ENCODE results near the gene ADCY6.

The ADCY6 gene

GRCh38 chr12:48815126-48816110, 26.5 kb upstream of the ADCY6 start:
- DNase-seq: peak; percentile 74

GRCh38 chr12:48814262-48815125, 25.6 kb upstream of the ADCY6 start:
- DNase-seq: peak; percentile 34

GRCh38 chr12:48813465-48814261, 24.8 kb upstream of the ADCY6 start:
- DNase-seq: no peak

- DNase-seq: no peak
Observed at GRCh38 chr12:48812389-48812788, 23.5 kb upstream of the ADCY6 start.

GRCh38 chr12:48811437-48812090, 22.7 kb upstream of the ADCY6 start:
- no peak for DNase-seq

- DNase-seq: no peak
Observed at GRCh38 chr12:48810903-48811431, 22.1 kb upstream of the ADCY6 start.

- no peak for DNase-seq
Observed at GRCh38 chr12:48807981-48808380, 19.1 kb upstream of the ADCY6 start.

- DNase-seq: no peak
Observed at GRCh38 chr12:48803675-48804074, 14.8 kb upstream of the ADCY6 start.

GRCh38 chr12:48800971-48801370, 12.1 kb upstream of the ADCY6 start:
- no peak for DNase-seq

- DNase-seq: no peak
Observed at GRCh38 chr12:48800457-48800856, 11.6 kb upstream of the ADCY6 start.

GRCh38 chr12:48796976-48797375, 8.1 kb upstream of the ADCY6 start:
- DNase-seq: no peak

GRCh38 chr12:48795550-48796455, 6.9 kb upstream of the ADCY6 start:
- DNase-seq: peak; percentile 44

GRCh38 chr12:48794870-48795269, 6.0 kb upstream of the ADCY6 start:
- DNase-seq: no peak

GRCh38 chr12:48793696-48794095, 4.8 kb upstream of the ADCY6 start:
- no peak for DNase-seq

GRCh38 chr12:48789858-48790326, 1.0 kb upstream of the ADCY6 start:
- no peak for DNase-seq

- DNase-seq: no peak
Observed at GRCh38 chr12:48788524-48788853, 400 bp downstream of the ADCY6 start.

- no peak for DNase-seq
Observed at GRCh38 chr12:48787791-48788523, 932 bp downstream of the ADCY6 start.

- no peak for DNase-seq
Observed at GRCh38 chr12:48786591-48787544, 2.0 kb downstream of the ADCY6 start.

- DNase-seq: no peak
Observed at GRCh38 chr12:48783432-48783831, 5.5 kb downstream of the ADCY6 start.
